HepG2 (cell line): ENCODE measurements around the gene LY6G5B. TPM values are rescaled to one million over a fixed set of nuclear protein-coding genes. Genes with fewer than 3 reads are reported as not detected.

Experiments
- ATAC-seq: fragments of 200-7000 bp; cut with Tn5 transposase; 3 replicates; pipeline ENCODE4 v1.9.1; 2020; ENCODE audit warnings: mild to moderate bottlenecking, moderate library complexity
- BruUV-seq: library from RNA; stranded (reverse); fragments of 400-500 nt; replicated peaks from 2 replicates; lab custom pipeline; 2021; lab: Mats Ljungman, UMichigan
- CTCF ChIA-PET: fragments of 300-600 bp; formaldehyde crosslinking; extraction: SDS; loops from one replicate; lab custom pipeline; 2021; ENCODE audit warnings: low total read pairs, inconsistent platforms, low intra/inter-chr PET ratio; lab: Yijun Ruan, JAX
- POLR2A ChIA-PET: fragments of 350-600 bp; sonication (Branson Sonifier 250); formaldehyde crosslinking; loops from one replicate; lab custom pipeline; 2020; ENCODE audit warnings: antibody characterized with exemption, inconsistent platforms; lab: Yijun Ruan, JAX
- DNase-seq: peaks from one replicate; pipeline ENCODE4 v3.0.0-alpha.2; 2015; ENCODE audit warnings: low spot score
- FAIRE-seq: peaks from 3 replicates; lab custom pipeline; 2011; peaks lifted over from hg19 to GRCh38; lab: Jason Lieb, UNC
- H2AFZ ChIP-seq: one replicate; pipeline ENCODE4 v1.6.1; 2011; ENCODE audit warnings: low read length, inconsistent platforms
- H3K27ac ChIP-seq: fragments of 300-600 bp; 3 replicates; pipeline ENCODE4 v1.8.0; 2011; ENCODE audit warnings: mixed run types, mild to moderate bottlenecking, mixed read lengths, low read length, inconsistent platforms; ENCODE audit not compliant: insufficient read depth; ENCODE audit errors: extremely low read length
- H3K27me3 ChIP-seq, 2 experiments: fragments of 200-600 bp in 1 of 2; 2 replicates in 1 of 2; 3 replicates in 1 of 2; pipeline versions ENCODE4 v1.6.0 to v1.8.0; 2011; ENCODE audit warnings: low read length in 2 of 2, mild to moderate bottlenecking in 2 of 2, moderate library complexity in 2 of 2, inconsistent platforms in 1 of 2; ENCODE audit not compliant: insufficient read depth in 2 of 2, control insufficient read depth in 1 of 2
- H3K36me3 ChIP-seq, 2 experiments: fragments of 200-600 bp in 1 of 2; replicated peaks in 1 of 2; 2 replicates in 1 of 2; 3 replicates in 1 of 2; pipeline versions ENCODE4 v1.5.1 to v1.8.0; 2011; ENCODE audit warnings: low read length in 2 of 2, inconsistent platforms in 1 of 2; ENCODE audit not compliant: insufficient read depth in 2 of 2, control insufficient read depth in 1 of 2
- H3K4me1 ChIP-seq: 2 replicates; pipeline ENCODE4 v1.5.1; 2012; ENCODE audit warnings: low read length, inconsistent platforms; ENCODE audit not compliant: insufficient read depth
- H3K4me2 ChIP-seq: 2 replicates; pipeline ENCODE4 v1.6.0; 2011; ENCODE audit warnings: low read depth, low read length, inconsistent platforms
- H3K4me3 ChIP-seq, 3 experiments: fragments of 200-600 bp in 1 of 3; sonication (generic), shearing (Covaris generic) in 1 of 3; replicated peaks in 1 of 3; 2 replicates each; pipeline ENCODE4 v1.5.1; 2011 to 2016; ENCODE audit warnings: low read length in 3 of 3, inconsistent platforms in 2 of 3, low read depth in 2 of 3, mild to moderate bottlenecking in 2 of 3, control low read depth in 1 of 3, mixed read lengths in 1 of 3; ENCODE audit not compliant: insufficient read depth in 1 of 3
- H3K79me2 ChIP-seq: one replicate; pipeline ENCODE4 v1.6.1; 2011; ENCODE audit warnings: low read length, inconsistent platforms; ENCODE audit not compliant: insufficient read depth
- H3K9ac ChIP-seq: 2 replicates; pipeline ENCODE4 v1.6.0; 2011; ENCODE audit warnings: mild to moderate bottlenecking, low read depth, low read length, inconsistent platforms; ENCODE audit not compliant: insufficient read depth
- H3K9me3 ChIP-seq: 2 replicates; pipeline ENCODE4 v1.5.1; 2012; ENCODE audit warnings: mild to moderate bottlenecking, low read length
- H4K20me1 ChIP-seq: 2 replicates; pipeline ENCODE4 v1.6.0; 2011; ENCODE audit warnings: inconsistent platforms, mild to moderate bottlenecking, low read length, moderate library complexity; ENCODE audit not compliant: insufficient read depth
- CREBL2 ChIP-seq: sonication (generic); formaldehyde crosslinking; IDR thresholded peaks from 2 replicates; pipeline ENCODE4 v1.8.1; 2023; ENCODE audit warnings: missing genetic modification reagents, mild to moderate bottlenecking, borderline replicate concordance
- FOXK1 ChIP-seq: sonication (generic); formaldehyde crosslinking; IDR thresholded peaks from 2 replicates; pipeline ENCODE4 v1.4.0; 2020; ENCODE audit warnings: low read depth, missing genetic modification reagents, borderline replicate concordance
- MLX ChIP-seq: IDR thresholded peaks from 2 replicates; pipeline ENCODE4 v1.6.1; 2016
- NFE2L2 ChIP-seq: fragments of 150-350 bp; IDR thresholded peaks from 2 replicates; pipeline ENCODE4 v1.6.1; 2014; ENCODE audit warnings: low read length
- POGK ChIP-seq: sonication (generic); formaldehyde crosslinking; conservative IDR thresholded peaks from 2 replicates; pipeline ENCODE4 v1.8.0; 2022; ENCODE audit warnings: mild to moderate bottlenecking, moderate library complexity, missing genetic modification reagents
- ZNF10 ChIP-seq: sonication (generic); formaldehyde crosslinking; IDR thresholded peaks from 2 replicates; pipeline ENCODE4 v1.4.0; 2020; ENCODE audit warnings: mild to moderate bottlenecking, low read depth, missing genetic modification reagents, borderline replicate concordance
- ZNF225 ChIP-seq: sonication (generic); formaldehyde crosslinking; IDR thresholded peaks from 2 replicates; pipeline ENCODE4 v1.4.0; 2020; ENCODE audit warnings: mild to moderate bottlenecking, missing genetic modification reagents
- ZNF772 ChIP-seq: sonication (generic); formaldehyde crosslinking; IDR thresholded peaks from 2 replicates; pipeline ENCODE4 v1.5.0; 2020; ENCODE audit warnings: mild to moderate bottlenecking, missing genetic modification reagents
- ZNF773 ChIP-seq: sonication (generic); formaldehyde crosslinking; IDR thresholded peaks from 2 replicates; pipeline ENCODE4 v1.4.0; 2020; ENCODE audit warnings: missing genetic modification reagents, borderline replicate concordance
- ZNF850 ChIP-seq: sonication (generic); formaldehyde crosslinking; conservative IDR thresholded peaks from 2 replicates; pipeline ENCODE4 v1.9.0; 2021; ENCODE audit warnings: mild to moderate bottlenecking, missing genetic modification reagents
- WGBS: methylation state at CpG from one replicate; pipeline ENCODE4 v1.1.6; 2017; ENCODE audit warnings: low lambda C conversion rate; 5-methylcytosine and 5-hydroxymethylcytosine counted together
- in situ Hi-C: cut with HindIII; loops from 2 replicates; pipeline ENCODE4 v1.10.0; 2017; ENCODE audit warnings: low pct_unique_long_range_greater_than_20kb; ENCODE audit not compliant: extremely low pct_ligation_motif_present
- intact Hi-C: fragments of 100-400 bp; cut with micrococcal nuclease; formaldehyde crosslinking; loops from one replicate; pipeline ENCODE4 v1.10.0; 2022; ENCODE audit not compliant: unreplicated experiment
- polyA plus RNA-seq, 8 experiments: library from polyadenylated mRNA; depleted of rRNA in 3 of 8; stranded (reverse) in 7 of 8; unstranded in 1 of 8; fragments of >200 nt; fragmentation: Illumina TruSeq in 4 of 8; extraction: Trizol in 4 of 8; gene quantifications; 2 replicates each; pipeline versions ENCODE4 v1.2.1 to v1.2.3, GENCODE V29; 2011 to 2016; ENCODE audit warnings: low read depth in 4 of 8, missing spikeins in 1 of 8, mixed read lengths in 1 of 8; ENCODE audit not compliant: insufficient read depth in 1 of 8
- total RNA-seq, 5 experiments: library from RNA; depleted of rRNA; stranded (reverse); fragments of >200 nt; fragmentation: Illumina TruSeq; extraction: Trizol; gene quantifications; 2 replicates each; pipeline ENCODE4 v1.2.3, GENCODE V29; 2016; ENCODE audit warnings: low read depth in 1 of 5
- TF ChIP-seq, protein P1 (sequence below): sonication (generic); formaldehyde crosslinking; IDR thresholded peaks from 2 replicates; pipeline ENCODE4 v1.5.0; 2020; ENCODE audit warnings: missing genetic modification reagents
- TF ChIP-seq, protein P2 (sequence below): sonication (generic); formaldehyde crosslinking; IDR thresholded peaks from 2 replicates; pipeline ENCODE4 v1.4.0; 2020; ENCODE audit warnings: missing genetic modification reagents

Gene LY6G5B
- total and polyA plus RNA-seq, 2 of the 13 experiments (the other 11 are each of a cell fraction or from before 2014, with no cell fraction given): 7.8 to 15.7 TPM

DNA sequence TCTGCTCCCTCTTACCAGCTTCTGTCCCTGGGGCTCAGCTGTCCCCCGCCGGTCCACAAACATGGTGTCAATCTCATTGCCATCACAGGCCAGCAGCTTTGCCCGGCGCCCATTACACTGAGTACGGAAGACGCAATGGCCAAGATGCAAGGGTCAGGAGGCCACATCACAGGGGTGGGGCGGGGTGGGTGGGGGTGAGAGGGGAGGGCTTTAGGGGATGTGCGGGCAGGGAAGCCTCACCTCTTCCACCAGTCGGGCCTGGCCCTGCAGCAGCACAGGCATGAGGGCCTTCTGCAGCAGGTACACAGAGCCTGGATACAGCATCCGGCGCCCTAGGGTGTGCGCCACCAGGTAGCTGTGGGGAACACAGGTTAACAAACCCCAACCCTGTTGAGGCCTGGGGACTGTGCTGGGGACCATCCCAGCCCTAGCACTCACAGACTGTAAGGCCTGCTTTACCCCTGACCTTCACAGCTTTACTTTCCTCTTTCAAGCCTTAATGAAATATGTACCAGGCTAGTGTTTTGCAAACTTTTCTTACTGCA, 21.9 kb downstream of the LY6G5B start:
- Histone ChIP-seq H3K4me2 (no peak overlapping the region), H3K36me3 (peaks cover 58 to 77% of the 10 kb centered on the region in 2 experiments), H2AFZ (no peak overlapping the region), H3K4me1 (peaks cover 12% of the 10 kb centered on the region; the same call in 1 of the 2 replicates), H3K27ac (no peak overlapping the region), H3K79me2 (no peaks in the 10 kb centered on the region), H3K9ac (no peak overlapping the region), H3K27me3 (no peaks in the 10 kb centered on the region), H4K20me1 (no peaks in the 10 kb centered on the region), H3K4me3 (no peak overlapping the region), H3K9me3 (no peaks in the 10 kb centered on the region)
- in situ Hi-C loops: no loop called here
- ATAC-seq (no peak), DNase-seq (no peak), FAIRE-seq (no peak)
- TF ChIP-seq ZNF773: no peak
- TF ChIP-seq MLX (CRISPR knock-in tag): no peak
- no peak for TF ChIP-seq ZNF10 (CRISPR knock-in tag)
- no peak for TF ChIP-seq FOXK1 (CRISPR knock-in tag)
- TF ChIP-seq ZNF772: no peak
- TF ChIP-seq, protein P1, sequence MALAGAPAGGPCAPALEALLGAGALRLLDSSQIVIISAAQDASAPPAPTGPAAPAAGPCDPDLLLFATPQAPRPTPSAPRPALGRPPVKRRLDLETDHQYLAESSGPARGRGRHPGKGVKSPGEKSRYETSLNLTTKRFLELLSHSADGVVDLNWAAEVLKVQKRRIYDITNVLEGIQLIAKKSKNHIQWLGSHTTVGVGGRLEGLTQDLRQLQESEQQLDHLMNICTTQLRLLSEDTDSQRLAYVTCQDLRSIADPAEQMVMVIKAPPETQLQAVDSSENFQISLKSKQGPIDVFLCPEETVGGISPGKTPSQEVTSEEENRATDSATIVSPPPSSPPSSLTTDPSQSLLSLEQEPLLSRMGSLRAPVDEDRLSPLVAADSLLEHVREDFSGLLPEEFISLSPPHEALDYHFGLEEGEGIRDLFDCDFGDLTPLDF (CRISPR knock-in tag): no peak
- no peak for TF ChIP-seq ZNF225 (CRISPR knock-in tag)
- TF ChIP-seq, protein P2, sequence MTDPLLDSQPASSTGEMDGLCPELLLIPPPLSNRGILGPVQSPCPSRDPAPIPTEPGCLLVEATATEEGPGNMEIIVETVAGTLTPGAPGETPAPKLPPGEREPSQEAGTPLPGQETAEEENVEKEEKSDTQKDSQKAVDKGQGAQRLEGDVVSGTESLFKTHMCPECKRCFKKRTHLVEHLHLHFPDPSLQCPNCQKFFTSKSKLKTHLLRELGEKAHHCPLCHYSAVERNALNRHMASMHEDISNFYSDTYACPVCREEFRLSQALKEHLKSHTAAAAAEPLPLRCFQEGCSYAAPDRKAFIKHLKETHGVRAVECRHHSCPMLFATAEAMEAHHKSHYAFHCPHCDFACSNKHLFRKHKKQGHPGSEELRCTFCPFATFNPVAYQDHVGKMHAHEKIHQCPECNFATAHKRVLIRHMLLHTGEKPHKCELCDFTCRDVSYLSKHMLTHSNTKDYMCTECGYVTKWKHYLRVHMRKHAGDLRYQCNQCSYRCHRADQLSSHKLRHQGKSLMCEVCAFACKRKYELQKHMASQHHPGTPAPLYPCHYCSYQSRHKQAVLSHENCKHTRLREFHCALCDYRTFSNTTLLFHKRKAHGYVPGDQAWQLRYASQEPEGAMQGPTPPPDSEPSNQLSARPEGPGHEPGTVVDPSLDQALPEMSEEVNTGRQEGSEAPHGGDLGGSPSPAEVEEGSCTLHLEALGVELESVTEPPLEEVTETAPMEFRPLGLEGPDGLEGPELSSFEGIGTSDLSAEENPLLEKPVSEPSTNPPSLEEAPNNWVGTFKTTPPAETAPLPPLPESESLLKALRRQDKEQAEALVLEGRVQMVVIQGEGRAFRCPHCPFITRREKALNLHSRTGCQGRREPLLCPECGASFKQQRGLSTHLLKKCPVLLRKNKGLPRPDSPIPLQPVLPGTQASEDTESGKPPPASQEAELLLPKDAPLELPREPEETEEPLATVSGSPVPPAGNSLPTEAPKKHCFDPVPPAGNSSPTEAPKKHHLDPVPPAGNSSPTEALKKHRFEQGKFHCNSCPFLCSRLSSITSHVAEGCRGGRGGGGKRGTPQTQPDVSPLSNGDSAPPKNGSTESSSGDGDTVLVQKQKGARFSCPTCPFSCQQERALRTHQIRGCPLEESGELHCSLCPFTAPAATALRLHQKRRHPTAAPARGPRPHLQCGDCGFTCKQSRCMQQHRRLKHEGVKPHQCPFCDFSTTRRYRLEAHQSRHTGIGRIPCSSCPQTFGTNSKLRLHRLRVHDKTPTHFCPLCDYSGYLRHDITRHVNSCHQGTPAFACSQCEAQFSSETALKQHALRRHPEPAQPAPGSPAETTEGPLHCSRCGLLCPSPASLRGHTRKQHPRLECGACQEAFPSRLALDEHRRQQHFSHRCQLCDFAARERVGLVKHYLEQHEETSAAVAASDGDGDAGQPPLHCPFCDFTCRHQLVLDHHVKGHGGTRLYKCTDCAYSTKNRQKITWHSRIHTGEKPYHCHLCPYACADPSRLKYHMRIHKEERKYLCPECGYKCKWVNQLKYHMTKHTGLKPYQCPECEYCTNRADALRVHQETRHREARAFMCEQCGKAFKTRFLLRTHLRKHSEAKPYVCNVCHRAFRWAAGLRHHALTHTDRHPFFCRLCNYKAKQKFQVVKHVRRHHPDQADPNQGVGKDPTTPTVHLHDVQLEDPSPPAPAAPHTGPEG: no peak
- no peak for TF ChIP-seq CREBL2
- TF ChIP-seq NFE2L2: no peak
- TF ChIP-seq ZNF850 (CRISPR knock-in tag): no peak
- no peak for TF ChIP-seq POGK (CRISPR knock-in tag)
- intact Hi-C loops: no loop called here
- no TSS peak for BruUV-seq
- ChIA-PET CTCF (no interaction called here), POLR2A (interaction anchor here (1.4 to 4.9 kb wide), 2 partner anchors 11 to 75 kb away, joined by 4 to 22 read pairs; partner anchors contain the start of gene ABHD16A)
- 98% methylated on average over 12 of the region's 12 CpGs for WGBS
